T-cell (primary cell): ENCODE measurements around the gene OPRL1. TPM values are rescaled to one million over a fixed set of nuclear protein-coding genes. Genes with fewer than 3 reads are reported as not detected.

Experiments
- ATAC-seq, 4 experiments: fragments of 200-7000 bp in 3 of 4; fragments of 150-1000 bp in 1 of 4; cut with Tn5 transposase; replicated peaks in 1 of 4; 1 replicate in 3 of 4; 2 replicates in 1 of 4; pipeline ENCODE4 v1.10.0; 2021; ENCODE audit warnings: moderate library complexity in 3 of 4, mild to moderate bottlenecking in 2 of 4, moderate number of reproducible peaks in 1 of 4
- CTCF ChIA-PET, 2 donors: fragments of 300-600 bp; sonication (Branson Sonifier 250); formaldehyde crosslinking; loops; one replicate each; lab custom pipeline; 2022; ENCODE audit warnings: antibody characterized with exemption in 2 of 2; lab: Charles Lee
- POLR2A ChIA-PET, 2 donors: fragments of 300-600 bp; sonication (Branson Sonifier 250); formaldehyde crosslinking; loops; one replicate each; lab custom pipeline; 2022; ENCODE audit warnings: antibody characterized with exemption in 2 of 2; lab: Charles Lee
- DNase-seq, 35 experiments: peaks; one replicate each; pipeline versions ENCODE4 v3.0.0 to v3.0.0-alpha.2; 2013 to 2023
- H3K27ac ChIP-seq: one replicate; pipeline ENCODE4 v1.5.1; 2013; ENCODE audit warnings: low read length
- H3K27me3 ChIP-seq, 2 experiments: replicated peaks in 1 of 2; 1 replicate in 1 of 2; 2 replicates in 1 of 2; pipeline versions ENCODE4 v1.6.1 to v1.7.0; 2013; ENCODE audit warnings: low read length in 1 of 2, mixed read lengths in 1 of 2; ENCODE audit not compliant: control insufficient read depth in 2 of 2, insufficient read depth in 2 of 2; ENCODE audit errors: extremely low read depth in 1 of 2
- H3K36me3 ChIP-seq, 2 donors: 1 replicate in 1 of 2; 2 replicates in 1 of 2; pipeline versions ENCODE4 v1.6.1 to v1.7.0; 2013; ENCODE audit warnings: low read length in 1 of 2; ENCODE audit not compliant: control insufficient read depth in 2 of 2, insufficient read depth in 1 of 2; ENCODE audit errors: extremely low read depth in 1 of 2
- H3K4me1 ChIP-seq, 2 experiments: 1 replicate in 1 of 2; 2 replicates in 1 of 2; pipeline versions ENCODE4 v1.6.1 to v1.7.0; 2013; ENCODE audit warnings: low read length in 2 of 2, mixed read lengths in 1 of 2; ENCODE audit not compliant: insufficient read depth in 2 of 2, control insufficient read depth in 1 of 2; ENCODE audit errors: extremely low read depth in 1 of 2
- H3K4me3 ChIP-seq, 2 donors: 1 replicate in 1 of 2; 2 replicates in 1 of 2; pipeline versions ENCODE4 v1.5.1 to v1.7.0; 2013; ENCODE audit warnings: mild to moderate bottlenecking in 2 of 2, low read length in 1 of 2, moderate library complexity in 1 of 2; ENCODE audit not compliant: control insufficient read depth in 1 of 2; ENCODE audit errors: extremely low read depth in 1 of 2
- H3K9me3 ChIP-seq: 2 replicates; pipeline ENCODE4 v1.7.0; 2013
- H3K27ac Mint-ChIP-seq, 2 donors: one replicate each; pipeline ENCODE4 v1.8.0; 2020 to 2021; ENCODE audit warnings: mild to moderate bottlenecking in 2 of 2, mixed read lengths in 2 of 2
- H3K27me3 Mint-ChIP-seq, 2 donors: one replicate each; pipeline ENCODE4 v1.8.0; 2021 to 2022; ENCODE audit warnings: mixed read lengths in 2 of 2
- H3K36me3 Mint-ChIP-seq: one replicate; pipeline ENCODE4 v1.8.0; 2021; ENCODE audit warnings: mixed read lengths
- H3K4me1 Mint-ChIP-seq, 3 donors: one replicate each; pipeline ENCODE4 v1.8.0; 2020 to 2022; ENCODE audit warnings: mixed read lengths in 3 of 3, mild to moderate bottlenecking in 1 of 3
- H3K4me3 Mint-ChIP-seq, 3 donors: one replicate each; pipeline ENCODE4 v1.8.0; 2020 to 2022; ENCODE audit warnings: mild to moderate bottlenecking in 3 of 3, mixed read lengths in 3 of 3, moderate library complexity in 3 of 3
- H3K9me3 Mint-ChIP-seq, 3 donors: one replicate each; pipeline ENCODE4 v1.8.0; 2020 to 2022; ENCODE audit warnings: mixed read lengths in 3 of 3
- WGBS: methylation state at CpG from one replicate; pipeline ENCODE4 v1.1.5; 2013; ENCODE audit warnings: missing lambda C conversion rate; ENCODE audit not compliant: insufficient coverage; 5-methylcytosine and 5-hydroxymethylcytosine counted together
- total RNA-seq, 35 experiments: library from RNA in 6 of 35; stranded (reverse) in 6 of 35; fragments of 120-200 nt in 1 of 35; gene quantifications; one replicate each; pipeline versions ENCODE4 v1.2.1 to v1.2.4 and lab custom pipeline; 2013 to 2026

Gene OPRL1
- total RNA-seq, 5 donors from 2014 or later (not counting 1 experiment from before 2014, with no cell fraction given), result 1.1 to 1.9 (median 1.5) TPM

- Histone ChIP-seq H3K9me3 (no peaks in the 10 kb centered on the region), H3K4me3 (no peak overlapping the region), H3K27me3 (peaks cover 0 to 31% of the 10 kb centered on the region in 2 experiments), H3K27ac (no peak overlapping the region), H3K4me1 (no peaks in the 10 kb centered on the region), H3K36me3 (no peaks in the 10 kb centered on the region)
- DNase-seq (no peak), ATAC-seq (no peak)
- ChIA-PET POLR2A (no interaction called here), CTCF (no interaction called here)
- no peak overlapping the region for H3K4me3 Mint-ChIP-seq
- H3K27me3 Mint-ChIP-seq, result peaks cover 7 to 15% of the 10 kb centered on the region in 2 donors
- H3K36me3 Mint-ChIP-seq, result no peaks in the 10 kb centered on the region
- H3K9me3 Mint-ChIP-seq, result no peaks in the 10 kb centered on the region
- H3K27ac Mint-ChIP-seq, result no peak overlapping the region
- WGBS, result 96% methylated on average over 14 of the region's 18 CpGs
- H3K4me1 Mint-ChIP-seq, result no peaks in the 10 kb centered on the region
These were observed 58.5 kb downstream of the OPRL1 start for GRCh38 chr20:64138276-64138815.

- Mint-ChIP-seq H3K36me3 (no peaks in the 10 kb centered on the region), H3K9me3 (peaks cover 0 to 5% (median 3%) of the 10 kb centered on the region in 3 donors), H3K27ac (no peak overlapping the region), H3K4me3 (no peak overlapping the region), H3K27me3 (peaks cover 7 to 15% of the 10 kb centered on the region in 2 donors), H3K4me1 (no peaks in the 10 kb centered on the region)
- Histone ChIP-seq H3K4me3 (no peak overlapping the region), H3K27me3 (peaks cover 0 to 31% of the 10 kb centered on the region in 2 experiments), H3K4me1 (no peaks in the 10 kb centered on the region), H3K27ac (no peak overlapping the region), H3K9me3 (no peaks in the 10 kb centered on the region), H3K36me3 (no peaks in the 10 kb centered on the region)
- ATAC-seq (no peak), DNase-seq (peak in 1 of 35 experiments; percentile 12)
- POLR2A ChIA-PET, result no interaction called here
- CTCF ChIA-PET, result no interaction called here
- 72% methylated on average over 16 of the region's 21 CpGs for WGBS
These were observed 59.5 kb downstream of the OPRL1 start for GRCh38 chr20:64139199-64140060.

GRCh38 chr20:64140061-64140931 lies 60.4 kb downstream of the OPRL1 start:
- Histone ChIP-seq H3K9me3 (no peaks in the 10 kb centered on the region), H3K4me3 (no peak overlapping the region), H3K27me3 (peaks cover 0 to 34% of the 10 kb centered on the region in 2 experiments), H3K36me3 (no peaks in the 10 kb centered on the region), H3K4me1 (no peaks in the 10 kb centered on the region), H3K27ac (no peak overlapping the region)
- ATAC-seq (no peak), DNase-seq (no peak)
- H3K27ac Mint-ChIP-seq, result no peak overlapping the region
- H3K27me3 Mint-ChIP-seq, result peaks cover 7 to 15% of the 10 kb centered on the region in 2 donors
- H3K36me3 Mint-ChIP-seq, result no peaks in the 10 kb centered on the region
- ChIA-PET POLR2A (no interaction called here), CTCF (no interaction called here)
- no peaks in the 10 kb centered on the region for H3K4me1 Mint-ChIP-seq
- H3K9me3 Mint-ChIP-seq, result peaks cover 5 to 9% (median 5%) of the 10 kb centered on the region in 3 donors
- 78% methylated on average over 9 of the region's 13 CpGs for WGBS
- H3K4me3 Mint-ChIP-seq, result no peak overlapping the region

- POLR2A ChIA-PET, result no interaction called here
- H3K4me3 ChIP-seq, result no peak overlapping the region
- H3K9me3 Mint-ChIP-seq, result peaks cover 5 to 9% (median 5%) of the 10 kb centered on the region in 3 donors
These were observed 61.1 kb downstream of the OPRL1 start for GRCh38 chr20:64140956-64141355.

GRCh38 chr20:64142590-64142989 lies 62.7 kb downstream of the OPRL1 start:
- no peak for DNase-seq
- CTCF ChIA-PET, result no interaction called here
- H3K27me3 Mint-ChIP-seq, result peaks cover 3 to 22% of the 10 kb centered on the region in 2 donors
- Histone ChIP-seq H3K4me3 (no peak overlapping the region), H3K4me1 (no peaks in the 10 kb centered on the region), H3K36me3 (no peaks in the 10 kb centered on the region), H3K27me3 (peaks cover 0 to 52% of the 10 kb centered on the region in 2 experiments), H3K9me3 (no peaks in the 10 kb centered on the region), H3K27ac (no peak overlapping the region)
- WGBS, result 29% methylated on average over 9 of the region's 9 CpGs
- H3K4me1 Mint-ChIP-seq, result no peaks in the 10 kb centered on the region
- no peaks in the 10 kb centered on the region for H3K36me3 Mint-ChIP-seq
- H3K27ac Mint-ChIP-seq, result no peak overlapping the region
- POLR2A ChIA-PET, result no interaction called here
- H3K9me3 Mint-ChIP-seq, result peaks cover 5 to 9% (median 5%) of the 10 kb centered on the region in 3 donors
- H3K4me3 Mint-ChIP-seq, result no peak overlapping the region
- no peak for ATAC-seq

More at GRCh38 chr20:64140956-64141355, 61.1 kb downstream of the OPRL1 start:
- Histone ChIP-seq H3K27ac (no peak overlapping the region), H3K36me3 (no peaks in the 10 kb centered on the region), H3K9me3 (no peaks in the 10 kb centered on the region), H3K4me1 (no peaks in the 10 kb centered on the region), H3K27me3 (peaks cover 0 to 40% of the 10 kb centered on the region in 2 experiments)
- Mint-ChIP-seq H3K27ac (no peak overlapping the region), H3K27me3 (peaks cover 4 to 17% of the 10 kb centered on the region in 2 donors), H3K4me1 (no peaks in the 10 kb centered on the region), H3K36me3 (no peaks in the 10 kb centered on the region), H3K4me3 (no peak overlapping the region)
- ATAC-seq, result no peak
- WGBS, result 81% methylated on average over 4 of the region's 10 CpGs
- no peak for DNase-seq
- CTCF ChIA-PET, result no interaction called here
